Stimulated activated memory B cell treated with anti-CD40 and anti-IgM and Interleukin-4, amounts not matched to agents 10 μg/mL and 1 μg/mL and 100 μg/mL, for 72 hours (primary cell): Measurements from ENCODE around the gene USH2A.

Experiments
- ATAC-seq: fragments of 150-1000 bp; cut with Tn5 transposase; 2 replicates; pipeline ENCODE4 v1.10.0; 2021
- H3K27ac Mint-ChIP-seq: one replicate; pipeline ENCODE4 v1.8.0; 2022; ENCODE audit warnings: mild to moderate bottlenecking, mixed read lengths
- H3K27me3 Mint-ChIP-seq: one replicate; pipeline ENCODE4 v1.8.0; 2022; ENCODE audit warnings: mixed read lengths
- H3K36me3 Mint-ChIP-seq: one replicate; pipeline ENCODE4 v1.8.0; 2022; ENCODE audit warnings: mixed read lengths
- H3K4me1 Mint-ChIP-seq: one replicate; pipeline ENCODE4 v1.8.0; 2022; ENCODE audit warnings: mixed read lengths
- H3K4me3 Mint-ChIP-seq: one replicate; pipeline ENCODE4 v1.8.0; 2022; ENCODE audit warnings: mild to moderate bottlenecking, moderate library complexity, mixed read lengths
- H3K9me3 Mint-ChIP-seq: one replicate; pipeline ENCODE4 v1.8.0; 2022; ENCODE audit warnings: mixed read lengths

USH2A gene

DNA sequence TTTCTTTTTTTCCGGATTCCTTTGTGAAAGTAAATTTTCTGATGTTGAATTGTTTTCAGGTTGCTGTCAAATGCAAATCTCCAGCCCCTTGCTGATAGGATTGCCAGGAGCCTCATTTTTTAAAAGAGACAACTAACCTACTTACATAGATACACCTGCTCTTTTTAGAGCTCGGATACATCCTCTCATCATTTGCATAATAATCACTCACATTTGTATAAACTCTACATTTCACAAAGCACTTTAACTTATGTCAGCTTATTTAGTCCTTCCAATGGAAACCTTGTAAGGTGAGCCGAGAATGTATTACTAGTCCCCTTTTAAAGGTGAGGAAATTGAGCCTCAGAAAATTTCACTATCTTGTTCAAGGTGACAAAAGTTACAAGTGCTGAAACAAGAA, 771.4 kb downstream of the USH2A start:
- Mint-ChIP-seq H3K36me3 (no peaks in the 10 kb centered on the region), H3K4me1 (no peaks in the 10 kb centered on the region), H3K9me3 (no peaks in the 10 kb centered on the region), H3K4me3 (no peak overlapping the region), H3K27me3 (no peaks in the 10 kb centered on the region), H3K27ac (no peak overlapping the region)
- ATAC-seq, result no peak

DNA sequence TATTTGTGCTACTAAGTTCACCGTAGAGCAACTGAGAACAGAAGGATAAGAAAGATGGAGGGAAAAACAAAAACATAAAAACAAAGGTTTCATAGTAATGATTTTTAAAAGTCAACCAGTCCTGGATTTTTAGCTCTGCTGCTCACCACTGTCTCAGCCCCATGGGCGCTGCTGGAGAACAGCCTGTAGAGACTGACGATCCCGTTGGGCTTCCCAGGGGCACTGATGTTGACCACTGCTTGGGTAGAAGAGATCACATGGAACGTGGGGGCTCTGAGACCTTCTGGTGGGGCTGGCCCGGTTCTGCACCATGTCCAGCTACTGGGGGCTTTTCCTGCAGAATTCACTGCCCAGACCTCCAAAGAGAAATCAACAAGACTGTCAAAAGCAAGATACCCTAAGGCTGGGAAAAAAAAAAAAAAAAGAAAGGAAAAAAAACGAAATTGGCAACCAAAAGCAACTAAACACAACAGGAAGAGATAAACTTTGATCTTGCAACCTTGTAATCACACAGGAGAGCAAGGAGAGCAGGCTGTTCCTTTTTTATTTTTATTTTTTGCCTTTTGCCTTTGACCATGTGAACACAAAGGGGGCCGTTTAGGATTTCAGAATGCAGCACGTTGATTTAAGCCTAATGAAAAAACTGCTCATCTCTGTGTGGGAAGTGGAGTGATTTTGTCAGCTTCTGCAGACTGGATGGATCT, 772.6 kb downstream of the USH2A start:
- Mint-ChIP-seq H3K27me3 (no peaks in the 10 kb centered on the region), H3K9me3 (no peaks in the 10 kb centered on the region), H3K27ac (no peak overlapping the region), H3K4me3 (no peak overlapping the region), H3K36me3 (no peaks in the 10 kb centered on the region), H3K4me1 (no peaks in the 10 kb centered on the region)
- no peak for ATAC-seq

DNA sequence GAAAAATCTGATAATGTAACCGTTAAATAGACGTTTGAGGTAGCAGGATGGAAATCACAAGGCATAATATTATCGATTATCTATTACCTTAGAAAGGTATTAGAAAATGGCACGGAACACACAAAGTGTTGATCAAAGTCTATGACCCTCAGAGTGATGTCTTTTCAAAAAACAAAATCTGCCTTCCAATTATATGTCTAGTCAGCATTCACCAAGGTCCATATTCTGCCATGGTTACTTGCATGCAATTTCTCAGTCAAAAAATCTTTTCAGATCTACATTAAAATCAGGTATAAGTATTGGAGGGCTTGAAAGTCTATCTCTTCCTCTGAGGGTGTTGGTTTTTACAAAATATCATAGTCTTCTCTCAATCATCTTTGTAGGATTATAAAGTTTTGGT, 774.3 kb downstream of the USH2A start:
- Mint-ChIP-seq H3K4me1 (no peaks in the 10 kb centered on the region), H3K9me3 (no peaks in the 10 kb centered on the region), H3K36me3 (no peaks in the 10 kb centered on the region), H3K27me3 (no peaks in the 10 kb centered on the region), H3K27ac (no peak overlapping the region), H3K4me3 (no peak overlapping the region)
- ATAC-seq, result no peak

DNA sequence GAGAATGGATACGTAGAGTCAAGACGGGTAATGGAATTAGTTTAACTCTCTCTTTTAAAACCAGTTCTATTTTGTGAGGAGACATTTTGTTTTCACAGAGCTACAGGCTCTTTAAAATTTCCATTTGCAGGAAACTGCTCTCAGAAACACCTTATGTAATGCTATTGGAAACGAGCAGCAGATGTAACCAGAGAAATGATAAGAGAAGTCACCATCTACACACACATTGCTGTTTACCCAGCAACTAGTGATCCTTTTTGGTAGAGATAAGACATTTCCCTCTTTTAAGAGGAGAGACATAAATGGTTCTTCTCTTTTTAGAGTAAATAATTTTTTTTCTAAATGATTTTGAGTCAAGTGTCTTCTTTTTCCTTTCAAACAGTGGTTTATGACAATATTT, 775.5 kb downstream of the USH2A start:
- H3K4me1 Mint-ChIP-seq, result no peaks in the 10 kb centered on the region
- H3K36me3 Mint-ChIP-seq, result no peaks in the 10 kb centered on the region
- no peak overlapping the region for H3K27ac Mint-ChIP-seq
- no peaks in the 10 kb centered on the region for H3K27me3 Mint-ChIP-seq
- H3K9me3 Mint-ChIP-seq, result no peaks in the 10 kb centered on the region
- H3K4me3 Mint-ChIP-seq, result no peak overlapping the region
- no peak for ATAC-seq

DNA sequence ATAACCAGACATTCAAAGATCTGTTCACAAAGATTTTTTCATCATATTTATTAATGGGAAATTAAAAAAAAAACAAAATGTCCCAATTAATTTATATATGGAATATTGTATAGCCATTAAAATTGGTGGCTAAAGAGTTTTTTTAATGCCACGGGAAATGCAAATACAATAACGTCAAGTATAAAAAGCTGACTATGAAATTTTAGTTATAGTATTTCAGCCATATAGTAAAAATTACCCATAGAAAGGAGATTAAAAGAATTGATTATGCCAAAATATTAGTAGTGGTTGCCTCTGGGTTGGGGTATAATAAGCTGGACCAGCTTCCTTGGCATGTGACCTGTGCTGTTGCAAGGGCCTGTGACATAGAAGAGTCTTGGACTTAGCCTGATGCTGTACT, 777.4 kb downstream of the USH2A start:
- no peak for ATAC-seq
- Mint-ChIP-seq H3K4me1 (no peaks in the 10 kb centered on the region), H3K9me3 (no peaks in the 10 kb centered on the region), H3K27me3 (no peaks in the 10 kb centered on the region), H3K36me3 (no peaks in the 10 kb centered on the region), H3K27ac (no peak overlapping the region), H3K4me3 (no peak overlapping the region)

DNA sequence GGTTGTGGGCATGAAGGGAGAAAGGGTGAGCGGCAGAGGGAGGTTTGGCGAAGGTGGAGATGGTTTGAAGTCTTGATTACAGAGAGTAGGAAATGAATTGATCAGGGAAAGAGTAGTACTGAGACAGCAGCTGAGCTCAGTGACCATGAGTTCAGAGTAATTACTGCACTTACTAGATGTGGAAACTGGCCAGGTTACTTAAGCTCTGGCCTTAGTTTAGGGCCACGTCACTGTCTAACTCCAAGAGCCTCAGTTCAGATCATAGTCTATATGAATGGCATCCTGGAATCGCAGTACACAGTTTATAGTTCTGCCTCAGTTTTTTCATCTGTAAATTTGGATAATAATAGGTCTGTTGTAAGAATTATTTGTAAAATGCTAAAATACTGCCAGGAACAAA, 778.1 kb downstream of the USH2A start:
- no peaks in the 10 kb centered on the region for H3K36me3 Mint-ChIP-seq
- H3K27ac Mint-ChIP-seq, result no peak overlapping the region
- ATAC-seq, result no peak
- H3K4me1 Mint-ChIP-seq, result no peaks in the 10 kb centered on the region
- H3K9me3 Mint-ChIP-seq, result no peaks in the 10 kb centered on the region
- H3K4me3 Mint-ChIP-seq, result no peak overlapping the region
- H3K27me3 Mint-ChIP-seq, result no peaks in the 10 kb centered on the region

DNA sequence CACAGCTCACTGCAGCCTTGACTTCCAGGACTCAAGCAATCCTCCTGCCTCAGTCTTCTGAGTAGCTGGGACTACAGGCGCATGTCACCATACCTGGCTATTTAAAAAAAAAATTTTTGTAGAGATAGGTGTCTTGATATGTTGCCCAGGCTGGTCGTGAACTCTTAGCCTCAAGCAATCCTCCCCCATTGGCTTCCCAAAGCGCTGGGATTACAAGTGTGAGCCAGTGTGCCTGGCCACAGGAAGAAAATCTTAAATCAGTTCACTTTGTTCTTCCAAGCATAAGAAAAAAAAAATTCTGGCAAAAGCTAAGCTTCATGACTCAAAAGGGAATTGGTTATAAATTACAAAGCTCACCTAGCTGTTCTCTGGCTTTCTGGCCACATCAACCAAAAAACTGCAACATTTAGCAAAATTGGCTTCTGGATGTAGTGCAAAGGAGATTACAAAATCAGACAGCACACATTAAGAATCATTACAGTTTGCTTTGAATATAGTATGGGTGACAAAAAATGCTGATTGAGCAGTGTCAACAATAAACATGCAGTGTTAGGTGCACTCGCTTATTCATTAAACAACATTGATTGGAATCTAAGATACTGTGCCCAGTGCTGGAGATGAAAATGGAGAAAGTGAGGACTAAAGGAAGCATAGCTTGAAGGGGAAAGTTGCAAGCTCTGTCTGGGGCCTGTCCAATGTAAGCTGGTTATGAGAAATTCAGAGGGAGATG, 779.5 kb downstream of the USH2A start:
- no peak for ATAC-seq
- no peak overlapping the region for H3K4me3 Mint-ChIP-seq
- no peaks in the 10 kb centered on the region for H3K4me1 Mint-ChIP-seq

DNA sequence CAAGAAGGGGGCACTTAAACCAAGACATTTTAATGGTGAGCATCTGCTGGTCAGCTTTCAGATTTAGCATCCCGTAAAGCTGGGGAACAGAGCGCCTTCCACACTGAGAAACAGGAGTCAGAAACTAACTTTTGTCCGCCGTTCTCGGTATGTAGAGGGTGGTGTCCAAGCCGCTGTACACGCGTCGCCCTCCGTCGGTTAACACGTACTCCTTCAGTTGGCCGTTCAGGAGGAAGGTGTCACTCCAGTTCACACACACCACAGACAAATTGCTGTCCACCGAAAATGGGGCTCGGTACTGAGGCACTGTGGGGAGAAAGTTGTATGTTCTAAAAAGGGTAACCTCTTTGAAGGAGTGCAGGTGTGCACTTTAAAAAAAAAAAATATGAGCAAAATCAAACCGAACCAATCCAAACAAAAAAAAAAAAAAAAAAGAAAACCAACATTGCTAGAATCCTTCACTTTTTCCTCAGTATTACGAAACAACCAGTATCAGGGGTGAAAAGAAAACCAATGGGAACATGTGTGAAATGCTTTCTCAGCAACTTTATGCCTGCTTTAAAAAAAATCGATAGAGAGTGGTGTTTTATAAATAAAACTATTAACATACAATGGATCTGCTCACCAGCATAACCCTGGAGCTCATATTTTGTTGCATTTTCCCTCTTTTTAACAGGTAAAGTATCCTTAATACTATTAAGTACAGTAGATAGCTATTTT, 782.7 kb downstream of the USH2A start:
- Mint-ChIP-seq H3K27ac (no peak overlapping the region), H3K27me3 (no peaks in the 10 kb centered on the region), H3K4me1 (no peaks in the 10 kb centered on the region), H3K36me3 (no peaks in the 10 kb centered on the region), H3K4me3 (no peak overlapping the region), H3K9me3 (no peaks in the 10 kb centered on the region)
- no peak for ATAC-seq

More for the DNA sequence above, 779.5 kb downstream of the USH2A start:
- H3K27ac Mint-ChIP-seq, result no peak overlapping the region
- no peaks in the 10 kb centered on the region for H3K27me3 Mint-ChIP-seq
- no peaks in the 10 kb centered on the region for H3K9me3 Mint-ChIP-seq
- H3K36me3 Mint-ChIP-seq, result no peaks in the 10 kb centered on the region

DNA sequence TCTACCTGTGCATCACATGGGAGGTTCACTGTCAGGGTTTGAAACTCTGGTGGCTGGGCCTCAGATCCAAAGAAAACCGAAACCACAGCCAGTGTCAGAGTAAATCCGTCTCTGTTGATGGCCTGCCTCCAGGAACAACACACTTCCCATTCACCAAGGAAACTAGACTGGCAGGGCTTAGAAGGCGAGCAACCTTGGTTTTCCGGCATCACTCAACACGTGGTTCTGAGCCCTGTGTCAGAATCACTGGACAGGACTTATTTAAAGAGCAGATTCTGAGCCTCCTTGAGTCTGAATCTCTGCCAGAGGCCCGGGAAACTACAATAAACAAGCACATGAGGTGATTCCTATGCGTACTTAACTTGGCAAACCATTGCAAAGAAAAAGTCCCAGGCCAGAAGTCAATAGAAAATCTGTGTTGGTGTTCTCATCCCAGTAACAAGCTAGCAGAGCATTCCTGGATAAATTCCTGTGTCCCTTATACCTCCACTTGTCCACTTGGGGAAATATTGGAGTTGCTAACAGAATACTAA, 786.1 kb downstream of the USH2A start:
- Mint-ChIP-seq H3K4me3 (no peak overlapping the region), H3K9me3 (no peaks in the 10 kb centered on the region), H3K4me1 (no peaks in the 10 kb centered on the region), H3K27me3 (no peaks in the 10 kb centered on the region), H3K36me3 (no peaks in the 10 kb centered on the region), H3K27ac (no peak overlapping the region)
- no peak for ATAC-seq

DNA sequence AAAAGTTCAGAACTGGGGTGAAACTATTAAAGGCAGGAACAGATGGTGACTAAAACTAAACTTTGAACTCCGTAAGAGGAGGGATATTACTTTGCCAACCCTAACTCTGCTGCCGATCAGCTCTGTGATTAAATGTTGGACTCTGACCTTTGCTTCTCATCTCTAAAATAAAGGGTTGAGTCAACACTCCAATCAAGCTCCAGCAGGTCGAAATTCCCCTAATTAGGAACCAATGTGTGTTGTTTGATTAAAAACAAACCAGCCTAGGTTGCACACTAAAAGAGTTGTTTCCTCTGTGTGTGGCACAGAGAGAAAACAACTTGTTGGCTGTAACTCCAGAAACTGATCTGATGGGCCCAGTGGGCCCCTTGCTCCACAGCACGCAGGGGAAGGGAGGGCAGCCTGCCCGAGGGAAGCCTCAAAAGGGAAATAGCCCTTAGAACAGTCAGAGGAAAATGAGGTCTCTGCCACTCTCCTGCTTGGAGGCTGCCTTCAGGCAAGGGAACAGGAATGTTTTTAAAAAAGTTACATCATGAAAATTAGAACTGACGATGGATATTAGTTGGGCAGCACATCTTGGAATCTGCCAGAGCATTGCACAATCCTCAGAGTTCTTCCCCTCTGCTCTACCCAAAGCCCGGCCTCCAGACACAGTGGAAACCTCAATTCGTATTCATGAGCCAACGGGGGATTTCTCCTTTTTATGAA, 786.8 kb downstream of the USH2A start:
- Mint-ChIP-seq H3K9me3 (no peaks in the 10 kb centered on the region), H3K4me1 (no peaks in the 10 kb centered on the region), H3K36me3 (no peaks in the 10 kb centered on the region), H3K27ac (no peak overlapping the region), H3K4me3 (no peak overlapping the region), H3K27me3 (no peaks in the 10 kb centered on the region)
- ATAC-seq, result no peak

DNA sequence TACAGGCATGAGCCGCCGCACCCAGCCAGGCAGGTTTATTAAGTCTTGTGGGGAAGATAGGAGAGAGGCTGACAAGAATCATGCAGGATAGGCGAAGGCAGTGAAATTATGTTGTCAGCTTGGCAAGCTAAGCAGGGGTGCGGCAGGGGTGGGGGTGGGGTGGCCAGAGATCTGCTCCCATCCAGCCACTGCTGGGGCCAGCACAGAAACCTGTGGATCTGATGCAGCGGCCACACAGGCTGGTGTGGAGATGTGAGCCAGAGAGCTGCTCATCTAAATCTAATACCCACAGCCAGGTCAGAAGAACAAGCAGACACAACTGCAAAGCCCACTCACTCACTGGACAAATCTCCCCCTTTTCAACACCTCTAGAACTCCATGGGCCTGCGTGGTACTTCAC, 787.4 kb downstream of the USH2A start:
- no peak for ATAC-seq
- Mint-ChIP-seq H3K27ac (no peak overlapping the region), H3K36me3 (no peaks in the 10 kb centered on the region), H3K4me1 (no peaks in the 10 kb centered on the region), H3K4me3 (no peak overlapping the region), H3K27me3 (no peaks in the 10 kb centered on the region), H3K9me3 (no peaks in the 10 kb centered on the region)

DNA sequence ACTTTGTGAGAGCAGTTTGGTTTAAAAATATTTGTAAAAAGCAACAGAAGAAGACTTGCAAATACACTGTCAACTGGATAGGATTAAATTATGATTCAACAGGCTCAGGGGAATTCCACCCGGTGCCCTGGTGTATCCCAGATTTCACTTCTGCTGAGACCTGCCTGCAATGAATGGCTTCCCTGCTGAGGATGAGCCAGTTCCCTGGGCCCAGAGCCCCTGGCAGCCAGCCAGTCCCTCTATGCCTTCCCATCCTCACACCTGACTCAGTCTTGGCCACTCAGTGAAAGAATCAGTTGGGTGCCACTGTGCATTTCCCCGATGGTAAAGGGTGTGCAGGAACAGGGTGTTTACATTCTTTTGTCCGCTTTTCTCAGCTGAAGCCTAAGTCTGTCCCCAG, 791.8 kb downstream of the USH2A start:
- Mint-ChIP-seq H3K27ac (no peak overlapping the region), H3K4me3 (no peak overlapping the region), H3K9me3 (peaks cover 2% of the 10 kb centered on the region), H3K4me1 (no peaks in the 10 kb centered on the region), H3K36me3 (no peaks in the 10 kb centered on the region), H3K27me3 (no peaks in the 10 kb centered on the region)
- ATAC-seq, result no peak

DNA sequence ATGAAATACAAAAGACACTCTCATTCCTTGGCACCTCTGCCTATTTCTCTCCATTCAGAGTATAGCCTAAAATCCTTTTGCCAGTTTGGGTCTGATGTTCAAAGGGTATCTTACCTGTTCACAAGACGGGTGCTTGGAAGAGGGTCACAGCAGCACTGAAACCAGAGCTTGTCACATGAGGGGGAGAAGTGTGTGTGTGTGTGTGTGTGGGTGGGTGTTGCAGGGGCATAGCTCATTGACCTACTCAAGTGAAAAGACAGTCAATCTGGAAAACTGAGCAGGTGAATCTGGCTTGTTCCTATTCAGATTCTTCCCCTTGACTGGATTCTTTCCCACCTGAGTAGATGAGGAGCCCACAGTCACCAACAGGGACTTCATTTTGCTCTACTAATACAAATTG, 792.2 kb downstream of the USH2A start:
- H3K27ac Mint-ChIP-seq, result no peak overlapping the region
- H3K27me3 Mint-ChIP-seq, result no peaks in the 10 kb centered on the region
- H3K36me3 Mint-ChIP-seq, result no peaks in the 10 kb centered on the region
- no peaks in the 10 kb centered on the region for H3K4me1 Mint-ChIP-seq
- ATAC-seq, result no peak
- peaks cover 2% of the 10 kb centered on the region for H3K9me3 Mint-ChIP-seq
- no peak overlapping the region for H3K4me3 Mint-ChIP-seq

DNA sequence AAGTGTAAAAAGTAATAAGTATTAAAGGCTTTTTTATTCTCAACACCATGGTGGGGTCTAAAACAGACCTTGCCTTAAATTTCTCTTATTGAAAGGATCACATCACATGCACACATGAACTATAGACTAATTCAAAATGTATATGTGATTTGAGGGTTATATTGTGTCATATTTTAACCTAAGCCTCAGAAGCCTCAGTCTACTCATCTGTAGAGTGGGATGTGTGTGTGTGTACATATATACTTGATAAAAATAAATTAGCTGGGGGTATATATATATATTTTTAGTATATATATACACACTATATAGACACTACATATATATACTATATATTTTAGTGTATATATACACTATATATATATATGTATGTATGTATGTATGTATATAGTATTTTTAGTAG, 797.3 kb downstream of the USH2A start:
- no peak for ATAC-seq
- no peaks in the 10 kb centered on the region for H3K27me3 Mint-ChIP-seq
- H3K36me3 Mint-ChIP-seq, result peaks cover 2% of the 10 kb centered on the region
- no peak overlapping the region for H3K4me3 Mint-ChIP-seq
- H3K27ac Mint-ChIP-seq, result no peak overlapping the region
- H3K9me3 Mint-ChIP-seq, result peaks cover 2% of the 10 kb centered on the region
- H3K4me1 Mint-ChIP-seq, result no peaks in the 10 kb centered on the region

DNA sequence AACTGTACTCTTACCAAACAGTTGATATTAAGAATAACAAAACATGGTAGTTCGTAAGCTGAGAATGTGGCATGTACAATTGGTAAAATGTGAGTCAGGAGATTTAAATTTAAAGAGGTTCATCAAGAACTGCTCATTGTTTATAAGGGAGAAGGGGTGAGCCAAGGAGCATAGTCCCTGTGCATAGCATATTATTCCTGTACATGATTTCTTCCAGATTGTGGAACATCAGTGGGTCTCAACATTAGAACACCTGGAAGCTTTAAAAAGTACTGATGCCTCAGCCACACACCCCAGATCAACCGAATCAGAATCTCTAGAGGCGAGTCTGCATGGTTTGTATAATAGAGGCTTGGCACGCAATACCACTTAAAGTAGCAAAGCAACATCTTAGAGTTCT, 800.1 kb downstream of the USH2A start:
- H3K27me3 Mint-ChIP-seq, result no peaks in the 10 kb centered on the region
- H3K4me3 Mint-ChIP-seq, result no peak overlapping the region
- no peaks in the 10 kb centered on the region for H3K4me1 Mint-ChIP-seq
- ATAC-seq, result no peak
- H3K36me3 Mint-ChIP-seq, result peaks cover 12% of the 10 kb centered on the region
- H3K27ac Mint-ChIP-seq, result no peak overlapping the region
- peaks cover 2% of the 10 kb centered on the region for H3K9me3 Mint-ChIP-seq
